WTC11 (cell line): ENCODE results near the gene MKI67. TPM values are rescaled to one million over a fixed set of nuclear protein-coding genes. Genes with fewer than 3 reads are reported as not detected.

Experiments
- ATAC-seq: fragments of 200-7000 bp; cut with Tn5 transposase; 2 replicates; pipeline ENCODE4 v1.10.0; 2021; ENCODE audit warnings: mild to moderate bottlenecking, moderate library complexity
- CTCF ChIA-PET: fragments of 300-600 bp; sonication (Branson Sonifier 250); formaldehyde crosslinking; loops from one replicate; lab custom pipeline; 2021; ENCODE audit warnings: antibody characterized with exemption; lab: Charles Lee
- POLR2A ChIA-PET: fragments of 350-600 bp; sonication (Branson Sonifier 250); formaldehyde crosslinking; loops from one replicate; lab custom pipeline; 2021; ENCODE audit warnings: antibody characterized with exemption; lab: Charles Lee
- DNase-seq: peaks from one replicate; pipeline ENCODE4 v3.0.0; 2021; ENCODE audit warnings: low spot score
- H3K27ac Mint-ChIP-seq: 2 replicates; pipeline ENCODE4 v1.8.0; 2021; ENCODE audit warnings: mixed read lengths
- H3K27me3 Mint-ChIP-seq: 2 replicates; pipeline ENCODE4 v1.8.0; 2021; ENCODE audit warnings: low read depth, mild to moderate bottlenecking, moderate library complexity, mixed read lengths
- H3K36me3 Mint-ChIP-seq: 2 replicates; pipeline ENCODE4 v1.8.0; 2021; ENCODE audit warnings: mixed read lengths
- H3K4me1 Mint-ChIP-seq: 2 replicates; pipeline ENCODE4 v1.8.0; 2022; ENCODE audit warnings: mixed read lengths
- H3K4me3 Mint-ChIP-seq: 2 replicates; pipeline ENCODE4 v1.8.0; 2021; ENCODE audit warnings: mild to moderate bottlenecking, moderate library complexity, mixed read lengths
- H3K9me3 Mint-ChIP-seq: 2 replicates; pipeline ENCODE4 v1.8.0; 2021; ENCODE audit warnings: mixed read lengths
- ATF1 ChIP-seq: sonication (generic); formaldehyde crosslinking; IDR thresholded peaks from 2 replicates; pipeline ENCODE4 v1.8.1; 2023; ENCODE audit warnings: mild to moderate bottlenecking, moderate library complexity, missing genetic modification reagents
- E2F1 ChIP-seq: sonication (generic); formaldehyde crosslinking; IDR thresholded peaks from 2 replicates; pipeline ENCODE4 v1.8.0; 2022; ENCODE audit warnings: mild to moderate bottlenecking, missing genetic modification reagents
- E2F4 ChIP-seq: sonication (generic); formaldehyde crosslinking; IDR thresholded peaks from 2 replicates; pipeline ENCODE4 v1.8.1; 2022; ENCODE audit warnings: low read depth, mild to moderate bottlenecking, moderate library complexity, missing genetic modification reagents, borderline replicate concordance
- ERG ChIP-seq: fragments of 250-450 bp; sonication (Bioruptor Pico); IDR thresholded peaks from 2 replicates; pipeline ENCODE4 v1.8.0; 2021; ENCODE audit warnings: mild to moderate bottlenecking
- GABPB1 ChIP-seq: sonication (generic); formaldehyde crosslinking; IDR thresholded peaks from 2 replicates; pipeline ENCODE4 v1.8.1; 2023; ENCODE audit warnings: mild to moderate bottlenecking, missing genetic modification reagents
- GTF2I ChIP-seq: fragments of 250-450 bp; sonication (Bioruptor Pico); conservative IDR thresholded peaks from 2 replicates; pipeline ENCODE4 v1.4.0; 2021; ENCODE audit warnings: mild to moderate bottlenecking
- MAX ChIP-seq: sonication (generic); formaldehyde crosslinking; IDR thresholded peaks from 2 replicates; pipeline ENCODE4 v1.8.0; 2022; ENCODE audit warnings: mild to moderate bottlenecking, missing genetic modification reagents
- MYBL2 ChIP-seq: sonication (generic); formaldehyde crosslinking; IDR thresholded peaks from 2 replicates; pipeline ENCODE4 v1.8.1; 2023; ENCODE audit warnings: mild to moderate bottlenecking, moderate library complexity, missing genetic modification reagents
- NFE2L1 ChIP-seq: sonication (generic); formaldehyde crosslinking; IDR thresholded peaks from 2 replicates; pipeline ENCODE4 v1.8.1; 2023; ENCODE audit warnings: missing genetic modification reagents
- OVOL2 ChIP-seq: fragments of 250-450 bp; sonication (Bioruptor Pico); IDR thresholded peaks from 2 replicates; pipeline ENCODE4 v1.9.0; 2021; ENCODE audit warnings: mild to moderate bottlenecking, borderline replicate concordance
- ZBTB43 ChIP-seq: sonication (generic); formaldehyde crosslinking; IDR thresholded peaks from 2 replicates; pipeline ENCODE4 v1.8.1; 2023; ENCODE audit warnings: mild to moderate bottlenecking, missing genetic modification reagents
- ZMAT4 ChIP-seq: fragments of 250-450 bp; sonication (Bioruptor Pico); IDR thresholded peaks from 2 replicates; pipeline ENCODE4 v1.9.0; 2021; ENCODE audit warnings: mild to moderate bottlenecking
- ZNF138 ChIP-seq: sonication (generic); formaldehyde crosslinking; conservative IDR thresholded peaks from 2 replicates; pipeline ENCODE4 v1.8.1; 2022; ENCODE audit warnings: mild to moderate bottlenecking, moderate library complexity, missing genetic modification reagents
- ZNF281 ChIP-seq: sonication (generic); formaldehyde crosslinking; IDR thresholded peaks from 2 replicates; pipeline ENCODE4 v1.8.0; 2023; ENCODE audit warnings: mild to moderate bottlenecking, missing genetic modification reagents
- ZNF396 ChIP-seq: fragments of 250-450 bp; sonication (Bioruptor Pico); IDR thresholded peaks from 2 replicates; pipeline ENCODE4 v1.8.0; 2021; ENCODE audit warnings: mild to moderate bottlenecking, moderate library complexity, borderline replicate concordance
- ZNF671 ChIP-seq: fragments of 250-450 bp; sonication (Bioruptor Pico); IDR thresholded peaks from 2 replicates; pipeline ENCODE4 v1.8.0; 2021; ENCODE audit warnings: mild to moderate bottlenecking
- total RNA-seq: library from RNA; stranded (reverse); gene quantifications from 3 replicates; pipeline ENCODE4 v1.2.3, GENCODE V29; 2021

MKI67 gene
- total RNA-seq, 1 experiment from 2014 or later: 118 TPM

GRCh38 chr10:128158021-128158795 is 32.0 kb upstream of the MKI67 start (continued):
- no peak for TF ChIP-seq ERG (CRISPR knock-in tag)

GRCh38 chr10:128156999-128157755 is 31.0 kb upstream of the MKI67 start:
- no peaks in the 10 kb centered on the region for H3K36me3 Mint-ChIP-seq
- DNase-seq (no peak), ATAC-seq (no peak)
- POLR2A ChIA-PET: no interaction called here
- H3K4me1 Mint-ChIP-seq: peaks cover 16% of the 10 kb centered on the region
- TF ChIP-seq ZMAT4 (CRISPR knock-in tag) (no peak), E2F1 (CRISPR knock-in tag) (no peak), OVOL2 (CRISPR knock-in tag) (no peak), ERG (CRISPR knock-in tag) (no peak), ZNF281 (CRISPR knock-in tag) (no peak), NFE2L1 (CRISPR knock-in tag) (no peak), ZBTB43 (CRISPR knock-in tag) (no peak), GABPB1 (CRISPR knock-in tag) (peak; percentile 86)
- no peak overlapping the region for H3K4me3 Mint-ChIP-seq
- no peaks in the 10 kb centered on the region; the same call in none of the 2 replicates for H3K27me3 Mint-ChIP-seq
- no peaks in the 10 kb centered on the region for H3K9me3 Mint-ChIP-seq
- no peak overlapping the region for H3K27ac Mint-ChIP-seq
- CTCF ChIA-PET: interaction anchor here (1.0 to 2.9 kb wide), 3 partner anchors 21 to 65 kb away, joined by 3 to 11 read pairs (median 5); no protein-coding TSS in a partner anchor

- peaks cover 16% of the 10 kb centered on the region for H3K4me1 Mint-ChIP-seq
- no peak overlapping the region for H3K4me3 Mint-ChIP-seq
- ChIA-PET CTCF (interaction anchor here (0.6 to 2.8 kb wide), 4 partner anchors 25 to 75 kb away, joined by 3 to 11 read pairs (median 8); no protein-coding TSS in a partner anchor), POLR2A (no interaction called here)
- peaks cover 13% of the 10 kb centered on the region for H3K27me3 Mint-ChIP-seq
- H3K9me3 Mint-ChIP-seq: no peaks in the 10 kb centered on the region
- H3K36me3 Mint-ChIP-seq: no peaks in the 10 kb centered on the region
- DNase-seq (peak; percentile 27), ATAC-seq (peak; percentile 51)
- no peak overlapping the region for H3K27ac Mint-ChIP-seq
- TF ChIP-seq MYBL2 (CRISPR knock-in tag): no peak
- TF ChIP-seq E2F4 (CRISPR knock-in tag): no peak
- TF ChIP-seq ATF1: no peak
- no peak for TF ChIP-seq ZNF671
- no peak for TF ChIP-seq ZNF138
- no peak for TF ChIP-seq ZNF396 (CRISPR knock-in tag)
- TF ChIP-seq GTF2I: no peak
- TF ChIP-seq MAX: no peak
Measured at GRCh38 chr10:128152741-128153580, 26.7 kb upstream of the MKI67 start.
